Peyer's patch (tissue), 4 donors: ENCODE measurements around the gene ZCCHC8.

ENCODE experiments used
- CTCF ChIP-seq, 6 experiments: fragments of 450-650 bp in 4 of 6; fragments of 200-600 bp in 2 of 6; sonication (generic) in 1 of 6; IDR thresholded peaks; one replicate each; pipeline ENCODE4 v1.5.1; 2017 to 2019; ENCODE audit warnings: antibody characterized with exemption in 6 of 6, mild to moderate bottlenecking in 3 of 6, moderate library complexity in 1 of 6
- POLR2A ChIP-seq, 2 donors: fragments of 450-650 bp; IDR thresholded peaks; one replicate each; pipeline ENCODE4 v1.5.1; 2017; ENCODE audit warnings: antibody characterized with exemption in 2 of 2, mild to moderate bottlenecking in 2 of 2, moderate library complexity in 2 of 2

- TF ChIP-seq CTCF (IDR thresholded peaks at IDR 0.05) (no peak), POLR2A (IDR thresholded peaks at IDR 0.05) (no peak)
Observed at GRCh38 chr12:122483969-122484368, 16.8 kb downstream of the ZCCHC8 start.
